GM23338 (cell line): ENCODE measurements around the gene GMPPB. TPM values are rescaled to one million over a fixed set of nuclear protein-coding genes. Genes with fewer than 3 reads are reported as not detected.

ENCODE experiments used
- CREB1 ChIP-seq: fragments of 250-450 bp; sonication (Bioruptor Pico); IDR thresholded peaks from 2 replicates; pipeline ENCODE4 v1.5.0; 2020; ENCODE audit warnings: low read depth, mild to moderate bottlenecking, moderate library complexity
- ETS1 ChIP-seq: IDR thresholded peaks from 2 replicates; pipeline ENCODE4 v1.6.1; 2016; ENCODE audit warnings: antibody characterized with exemption
- EZH2phosphoT487 ChIP-seq: fragments of 200-600 bp; sonication (generic); IDR thresholded peaks from one replicate; pipeline ENCODE4 v1.8.1; 2018; ENCODE audit warnings: antibody characterized with exemption; ENCODE audit not compliant: unreplicated experiment
- JUNB ChIP-seq: IDR thresholded peaks from one replicate; pipeline ENCODE4 v1.6.1; 2016; ENCODE audit warnings: antibody characterized with exemption; ENCODE audit not compliant: unreplicated experiment
- NANOG ChIP-seq: IDR thresholded peaks from 2 replicates; pipeline ENCODE4 v1.6.1; 2016; ENCODE audit warnings: antibody characterized with exemption, borderline replicate concordance
- ZNF462 ChIP-seq: fragments of 250-450 bp; sonication (Bioruptor Pico); IDR thresholded peaks from 2 replicates; pipeline ENCODE4 v1.5.0; 2020; ENCODE audit warnings: mild to moderate bottlenecking, moderate library complexity
- polyA plus RNA-seq: library from polyadenylated mRNA; unstranded; fragments of >200 nt; fragmentation: Nextera tagmentation; extraction: Ambion mirVana; gene quantifications from 2 replicates; pipeline ENCODE4 v1.2.1, GENCODE V29; 2016
- total RNA-seq: library from RNA; depleted of rRNA; stranded (reverse); fragments of >200 nt; shearing (Covaris generic); gene quantifications from 2 replicates; pipeline ENCODE4 v1.2.3, GENCODE V29; 2014

GMPPB gene
- total and polyA plus RNA-seq, 2 experiments from 2014 or later, result 10.2 to 36.1 TPM

- TF ChIP-seq ZNF462 (CRISPR knock-in tag), result no peak
- no peak for TF ChIP-seq CREB1 (CRISPR knock-in tag)
- TF ChIP-seq EZH2phosphoT487, result no peak
- no peak for TF ChIP-seq ETS1
- TF ChIP-seq JUNB, result no peak
- no peak for TF ChIP-seq NANOG
Measured at GRCh38 chr3:49717959-49718857, 5.5 kb downstream of the GMPPB start (continued).
